OCI-LY3 (cell line): Measurements from ENCODE around the gene BNC2.

Experiments
- CTCF ChIP-seq: fragments of 200-600, 300-600 bp; sonication (generic); IDR thresholded peaks from 2 replicates; pipeline ENCODE4 v1.5.1; 2014; ENCODE audit warnings: antibody characterized with exemption, low read length, low read depth
- EZH2phosphoT487 ChIP-seq: fragments of 200-600 bp; shearing (Covaris generic); IDR thresholded peaks from 2 replicates; pipeline ENCODE4 v1.6.1; 2018; ENCODE audit warnings: antibody characterized with exemption, mixed run types, low read depth

GRCh38 chr9:16830806-16831205 is 39.7 kb downstream of the BNC2 start:
- TF ChIP-seq CTCF, result no peak
- no peak for TF ChIP-seq EZH2phosphoT487
